ENCODE measurements around the gene SH3BGRL. TPM values are rescaled to one million over a fixed set of nuclear protein-coding genes. Genes with fewer than 3 reads are reported as not detected.

The SH3BGRL gene
- total and polyA plus RNA-seq, 2 donors (not counting 1 experiment from before 2014, with no cell fraction given) = 65.6 to 105 TPM

- intact Hi-C loops (cut with micrococcal nuclease) = no loop called here
- H3K9me3 Mint-ChIP-seq (ENCODE audit: insufficient read depth) = no peaks in the 10 kb centered on the region
- TF ChIP-seq EZH2 (IDR thresholded peaks at IDR 0.05; ENCODE audit: borderline replicate concordance, insufficient read depth, low read depth, low read length, poor library complexity, severe bottlenecking) (no peak), CTCF (IDR thresholded peaks at IDR 0.05) (no peak)
These were observed 100.0 kb downstream of the SH3BGRL start for GRCh38 chrX:81301877-81302276.

GRCh38 chrX:81304563-81304962 is 102.7 kb downstream of the SH3BGRL start:
- POLR2A ChIA-PET = no interaction called here

More at GRCh38 chrX:81301877-81302276, 100.0 kb downstream of the SH3BGRL start:
- H3K9ac ChIP-seq (ENCODE audit: low read length) = no peak overlapping the region
- no peaks in the 10 kb centered on the region for H3K79me2 ChIP-seq (ENCODE audit: control insufficient read depth, insufficient read depth, low read length)
- no peak overlapping the region for H3K27ac ChIP-seq (ENCODE audit: low read length in 2 of 2)
- CTCF ChIA-PET = no interaction called here
- peaks cover 11% of the 10 kb centered on the region for H3K4me1 Mint-ChIP-seq
- H4K20me1 ChIP-seq (ENCODE audit: control insufficient read depth, insufficient read depth, low read length, poor library complexity, severe bottlenecking) = no peaks in the 10 kb centered on the region
- H3K36me3 ChIP-seq (replicated peaks in 1 of 2; ENCODE audit: control extremely low read depth in 1 of 2, control insufficient read depth in 1 of 2, extremely low read depth in 1 of 2, insufficient read depth in 2 of 2, low read length in 1 of 2) = peaks cover 0 to 4% of the 10 kb centered on the region in 2 experiments
- no peaks in the 10 kb centered on the region for H3K27me3 ChIP-seq (replicated peaks in 1 of 4; ENCODE audit: control extremely low read depth in 1 of 4, control insufficient read depth in 3 of 4, insufficient read depth in 4 of 4, low read length in 3 of 4)
- H2AFZ ChIP-seq (ENCODE audit: insufficient read depth, low read depth, low read length, poor library complexity, severe bottlenecking) = no peak overlapping the region
- H3K27me3 Mint-ChIP-seq = no peaks in the 10 kb centered on the region
- no peak overlapping the region for H3K27ac Mint-ChIP-seq
- no peaks in the 10 kb centered on the region for H3K9me3 ChIP-seq (ENCODE audit: control extremely low read depth in 1 of 3, control insufficient read depth in 2 of 3, insufficient read depth in 1 of 3, low read length in 2 of 3)
- WGBS (ENCODE audit: insufficient coverage) = no CpG with 5 or more reads among the region's 1 CpG
- ATAC-seq (ENCODE audit: low read depth) = no peak
- H3K4me2 ChIP-seq (replicated peaks; ENCODE audit: low read depth, low read length, poor library complexity, severe bottlenecking) = no peak overlapping the region
- POLR2A ChIA-PET = no interaction called here
- no peak overlapping the region for H3K4me3 ChIP-seq (ENCODE audit: control extremely low read depth in 1 of 5, extremely low read depth in 1 of 5, insufficient read depth in 1 of 5, low read depth in 2 of 5, low read length in 4 of 5)
- H3K4me3 Mint-ChIP-seq = no peak overlapping the region
- DNase-seq = no peak
- no peaks in the 10 kb centered on the region for H3K4me1 ChIP-seq (ENCODE audit: control insufficient read depth in 2 of 2, insufficient read depth in 2 of 2, low read length in 2 of 2)

More at GRCh38 chrX:81304563-81304962, 102.7 kb downstream of the SH3BGRL start:
- Histone ChIP-seq H2AFZ (ENCODE audit: insufficient read depth, low read depth, low read length, poor library complexity, severe bottlenecking) (no peak overlapping the region), H3K9me3 (ENCODE audit: control extremely low read depth in 1 of 3, control insufficient read depth in 2 of 3, insufficient read depth in 1 of 3, low read length in 2 of 3) (no peaks in the 10 kb centered on the region), H3K27me3 (replicated peaks in 1 of 4; ENCODE audit: control extremely low read depth in 1 of 4, control insufficient read depth in 3 of 4, insufficient read depth in 4 of 4, low read length in 3 of 4) (no peaks in the 10 kb centered on the region), H4K20me1 (ENCODE audit: control insufficient read depth, insufficient read depth, low read length, poor library complexity, severe bottlenecking) (no peaks in the 10 kb centered on the region), H3K27ac (ENCODE audit: low read length in 2 of 2) (no peak overlapping the region), H3K36me3 (replicated peaks in 1 of 2; ENCODE audit: control extremely low read depth in 1 of 2, control insufficient read depth in 1 of 2, extremely low read depth in 1 of 2, insufficient read depth in 2 of 2, low read length in 1 of 2) (no peaks in the 10 kb centered on the region), H3K9ac (ENCODE audit: low read length) (no peak overlapping the region), H3K4me1 (ENCODE audit: control insufficient read depth in 2 of 2, insufficient read depth in 2 of 2, low read length in 2 of 2) (no peaks in the 10 kb centered on the region), H3K79me2 (ENCODE audit: control insufficient read depth, insufficient read depth, low read length) (no peaks in the 10 kb centered on the region), H3K4me2 (replicated peaks; ENCODE audit: low read depth, low read length, poor library complexity, severe bottlenecking) (no peak overlapping the region), H3K4me3 (ENCODE audit: control extremely low read depth in 1 of 5, extremely low read depth in 1 of 5, insufficient read depth in 1 of 5, low read depth in 2 of 5, low read length in 4 of 5) (no peak overlapping the region)
- ATAC-seq (ENCODE audit: low read depth) (no peak), DNase-seq (no peak)
- H3K9me3 Mint-ChIP-seq (ENCODE audit: insufficient read depth) = no peaks in the 10 kb centered on the region
- CTCF ChIA-PET = no interaction called here
- intact Hi-C loops (cut with micrococcal nuclease) = no loop called here
- TF ChIP-seq EZH2 (IDR thresholded peaks at IDR 0.05; ENCODE audit: borderline replicate concordance, insufficient read depth, low read depth, low read length, poor library complexity, severe bottlenecking) (no peak), CTCF (IDR thresholded peaks at IDR 0.05) (no peak)
- no peaks in the 10 kb centered on the region for H3K27me3 Mint-ChIP-seq
- H3K4me3 Mint-ChIP-seq = no peak overlapping the region
- H3K27ac Mint-ChIP-seq = no peak overlapping the region
- H3K4me1 Mint-ChIP-seq = peaks cover 11% of the 10 kb centered on the region

Measured in B cell (primary cell).